Neuron (in vitro differentiated cells): ENCODE results near the gene LY86.

Experiments used
- H2AFZ ChIP-seq: one replicate; pipeline ENCODE4 v1.6.1; 2013; ENCODE audit warnings: low read depth, mild to moderate bottlenecking, inconsistent platforms, low read length, moderate library complexity
- H3K27me3 ChIP-seq: one replicate; pipeline ENCODE4 v1.6.1; 2013; ENCODE audit warnings: low read length; ENCODE audit not compliant: insufficient read depth
- H3K36me3 ChIP-seq: one replicate; pipeline ENCODE4 v1.6.1; 2013; ENCODE audit warnings: low read length; ENCODE audit not compliant: insufficient read depth
- H3K4me1 ChIP-seq: one replicate; pipeline ENCODE4 v1.6.1; 2013; ENCODE audit warnings: low read length; ENCODE audit not compliant: insufficient read depth
- H3K4me3 ChIP-seq: 2 replicates; pipeline ENCODE4 v1.5.1; 2013; ENCODE audit warnings: mild to moderate bottlenecking, low read length, moderate library complexity
- H3K9me3 ChIP-seq: one replicate; pipeline ENCODE4 v1.6.1; 2013; ENCODE audit warnings: low read length

The LY86 gene

GRCh38 chr6:6559994-6560570 lies 28.4 kb upstream of the LY86 start:
- H2AFZ ChIP-seq, result no peak overlapping the region
- no peaks in the 10 kb centered on the region for H3K27me3 ChIP-seq
- no peaks in the 10 kb centered on the region for H3K36me3 ChIP-seq
- H3K9me3 ChIP-seq, result no peaks in the 10 kb centered on the region
- no peak overlapping the region for H3K4me3 ChIP-seq
- H3K4me1 ChIP-seq, result no peaks in the 10 kb centered on the region

DNA sequence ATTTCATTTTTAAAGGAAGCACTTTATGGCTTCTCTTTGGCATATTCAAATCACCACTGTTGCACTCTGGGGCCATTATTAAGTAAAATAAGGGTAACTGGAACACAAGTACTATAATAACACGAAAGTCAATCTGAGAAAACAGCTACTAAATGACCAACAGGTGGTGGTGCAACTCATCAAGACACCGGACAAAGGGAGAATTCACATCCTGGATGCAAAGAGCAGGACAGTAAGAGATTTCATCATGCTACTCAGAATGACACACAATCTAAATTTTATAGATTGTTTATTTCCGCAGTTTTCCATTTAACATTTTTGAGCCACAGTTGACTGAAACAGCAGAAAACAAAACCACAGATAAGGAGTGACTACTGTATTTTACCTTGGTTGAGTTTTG lies 27.6 kb upstream of the LY86 start:
- no peaks in the 10 kb centered on the region for H3K9me3 ChIP-seq
- H3K4me3 ChIP-seq, result no peak overlapping the region
- no peaks in the 10 kb centered on the region for H3K4me1 ChIP-seq
- H3K27me3 ChIP-seq, result no peaks in the 10 kb centered on the region
- no peak overlapping the region for H2AFZ ChIP-seq
- H3K36me3 ChIP-seq, result no peaks in the 10 kb centered on the region

GRCh38 chr6:6564154-6564553 lies 24.4 kb upstream of the LY86 start:
- Histone ChIP-seq H3K4me1 (no peaks in the 10 kb centered on the region), H3K27me3 (no peaks in the 10 kb centered on the region), H3K9me3 (no peaks in the 10 kb centered on the region), H3K4me3 (no peak overlapping the region), H2AFZ (no peak overlapping the region), H3K36me3 (no peaks in the 10 kb centered on the region)

GRCh38 chr6:6565069-6565468 lies 23.5 kb upstream of the LY86 start:
- Histone ChIP-seq H3K27me3 (no peaks in the 10 kb centered on the region), H3K36me3 (no peaks in the 10 kb centered on the region), H3K9me3 (no peaks in the 10 kb centered on the region), H3K4me1 (no peaks in the 10 kb centered on the region), H2AFZ (no peak overlapping the region), H3K4me3 (no peak overlapping the region)

DNA sequence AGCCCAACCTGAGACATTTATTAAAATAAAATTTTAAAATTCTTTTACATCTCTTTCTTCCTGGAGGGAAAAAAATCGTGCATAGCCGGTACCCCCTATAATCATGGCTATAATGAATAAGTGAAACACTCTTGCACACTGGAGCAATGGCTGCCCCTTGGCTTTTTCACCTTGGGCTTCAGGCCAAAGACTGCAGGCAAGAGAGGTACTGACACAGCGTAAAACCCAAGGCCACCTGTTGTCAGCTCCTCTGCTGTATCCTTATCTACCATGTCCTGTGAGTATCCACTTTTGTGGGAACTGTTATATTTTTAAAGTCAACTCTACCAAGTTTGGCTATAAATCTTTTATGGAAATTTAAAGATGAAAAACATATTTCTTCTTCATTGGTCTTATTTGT lies 23.0 kb upstream of the LY86 start:
- no peaks in the 10 kb centered on the region for H3K9me3 ChIP-seq
- no peaks in the 10 kb centered on the region for H3K36me3 ChIP-seq
- no peak overlapping the region for H2AFZ ChIP-seq
- no peaks in the 10 kb centered on the region for H3K4me1 ChIP-seq
- no peaks in the 10 kb centered on the region for H3K27me3 ChIP-seq
- no peak overlapping the region for H3K4me3 ChIP-seq

GRCh38 chr6:6566766-6567165 lies 21.8 kb upstream of the LY86 start:
- Histone ChIP-seq H3K9me3 (no peaks in the 10 kb centered on the region), H3K4me3 (no peak overlapping the region), H2AFZ (no peak overlapping the region), H3K4me1 (no peaks in the 10 kb centered on the region), H3K36me3 (no peaks in the 10 kb centered on the region), H3K27me3 (no peaks in the 10 kb centered on the region)

DNA sequence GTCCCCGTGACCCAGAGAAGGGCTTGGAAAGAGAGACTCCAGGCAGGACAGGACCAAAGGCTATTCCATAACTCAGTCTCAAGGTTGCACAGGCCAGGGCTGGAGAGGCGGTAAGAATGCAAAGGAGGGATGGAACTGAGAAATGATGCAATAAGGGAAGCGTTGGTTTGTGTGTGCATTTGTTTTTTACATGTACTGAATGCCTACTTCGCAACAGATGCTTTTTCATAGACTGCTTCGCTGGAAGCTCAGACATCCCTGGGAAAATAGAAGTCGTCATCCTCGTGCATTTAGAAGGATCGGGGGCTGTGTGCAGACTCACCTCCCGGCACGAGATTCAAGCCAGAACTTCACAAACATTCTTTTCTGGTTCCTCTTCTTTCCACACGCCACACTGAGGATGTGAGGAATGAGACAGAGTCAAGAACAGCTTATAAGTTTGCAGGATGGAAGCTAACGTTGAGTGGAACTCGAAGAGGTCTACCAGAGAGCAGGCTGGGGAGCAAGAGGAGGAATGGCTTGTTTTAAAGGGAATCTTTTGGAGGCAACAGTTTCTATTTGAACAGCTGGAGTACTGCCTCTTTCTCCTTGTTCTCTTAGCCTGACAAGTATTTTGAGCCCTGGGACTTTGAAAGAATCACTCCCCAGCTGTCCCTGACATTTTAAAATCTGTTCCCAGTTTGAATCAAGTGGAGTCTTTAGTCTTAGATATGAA lies 19.3 kb upstream of the LY86 start:
- H3K36me3 ChIP-seq, result no peaks in the 10 kb centered on the region
- no peaks in the 10 kb centered on the region for H3K4me1 ChIP-seq
- no peak overlapping the region for H3K4me3 ChIP-seq
- H3K9me3 ChIP-seq, result no peaks in the 10 kb centered on the region
- H2AFZ ChIP-seq, result no peak overlapping the region
- no peaks in the 10 kb centered on the region for H3K27me3 ChIP-seq

DNA sequence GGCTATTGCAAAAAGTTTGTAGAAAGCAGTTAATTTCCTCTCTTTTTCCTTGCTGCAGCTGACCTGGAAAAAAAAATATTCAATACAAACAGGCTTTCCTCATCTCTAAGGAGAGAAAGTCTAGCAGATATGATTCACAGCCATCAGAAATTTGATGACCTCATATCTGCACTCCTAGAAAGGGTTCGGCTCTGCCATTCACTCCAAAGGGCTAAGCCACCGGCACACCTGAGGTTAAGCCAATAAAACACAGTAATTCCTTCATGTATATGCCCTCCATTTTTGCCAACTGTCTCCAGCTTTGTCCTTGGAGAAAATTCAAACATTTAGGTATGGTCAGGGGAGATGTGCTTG lies 18.7 kb upstream of the LY86 start:
- Histone ChIP-seq H3K9me3 (no peaks in the 10 kb centered on the region), H3K4me1 (no peaks in the 10 kb centered on the region), H3K4me3 (no peak overlapping the region), H3K27me3 (no peaks in the 10 kb centered on the region), H3K36me3 (no peaks in the 10 kb centered on the region), H2AFZ (no peak overlapping the region)

- Histone ChIP-seq H3K4me1 (no peaks in the 10 kb centered on the region), H2AFZ (no peak overlapping the region), H3K36me3 (no peaks in the 10 kb centered on the region), H3K9me3 (no peaks in the 10 kb centered on the region), H3K27me3 (no peaks in the 10 kb centered on the region), H3K4me3 (no peak overlapping the region)
Measured at GRCh38 chr6:6570929-6571671, 17.4 kb upstream of the LY86 start.

GRCh38 chr6:6575143-6575542 lies 13.4 kb upstream of the LY86 start:
- no peaks in the 10 kb centered on the region for H3K9me3 ChIP-seq
- no peaks in the 10 kb centered on the region for H3K36me3 ChIP-seq
- H2AFZ ChIP-seq, result no peak overlapping the region
- no peaks in the 10 kb centered on the region for H3K27me3 ChIP-seq
- H3K4me3 ChIP-seq, result no peak overlapping the region
- H3K4me1 ChIP-seq, result no peaks in the 10 kb centered on the region

GRCh38 chr6:6577735-6578134 lies 10.8 kb upstream of the LY86 start:
- Histone ChIP-seq H3K27me3 (no peaks in the 10 kb centered on the region), H3K4me1 (no peaks in the 10 kb centered on the region), H3K4me3 (no peak overlapping the region), H2AFZ (no peak overlapping the region), H3K9me3 (no peaks in the 10 kb centered on the region), H3K36me3 (no peaks in the 10 kb centered on the region)

GRCh38 chr6:6579281-6579680 lies 9.2 kb upstream of the LY86 start:
- Histone ChIP-seq H3K36me3 (no peaks in the 10 kb centered on the region), H3K9me3 (no peaks in the 10 kb centered on the region), H3K4me1 (no peaks in the 10 kb centered on the region), H3K27me3 (no peaks in the 10 kb centered on the region), H3K4me3 (no peak overlapping the region), H2AFZ (no peak overlapping the region)

- Histone ChIP-seq H3K9me3 (no peaks in the 10 kb centered on the region), H3K27me3 (no peaks in the 10 kb centered on the region), H3K36me3 (no peaks in the 10 kb centered on the region), H3K4me3 (no peak overlapping the region), H2AFZ (no peak overlapping the region), H3K4me1 (no peaks in the 10 kb centered on the region)
Measured at GRCh38 chr6:6580225-6580856, 8.2 kb upstream of the LY86 start.
